NOMO-1 treated with dmso at 0.1 percent for 144 hours (cell line): Measurements from ENCODE around the gene SASH3.

Experiments
- DNase-seq: peaks from one replicate; lab custom pipeline; 2025; ENCODE audit not compliant: unreplicated experiment; lab: John Stamatoyannopoulos, UW

The SASH3 gene

DNA sequence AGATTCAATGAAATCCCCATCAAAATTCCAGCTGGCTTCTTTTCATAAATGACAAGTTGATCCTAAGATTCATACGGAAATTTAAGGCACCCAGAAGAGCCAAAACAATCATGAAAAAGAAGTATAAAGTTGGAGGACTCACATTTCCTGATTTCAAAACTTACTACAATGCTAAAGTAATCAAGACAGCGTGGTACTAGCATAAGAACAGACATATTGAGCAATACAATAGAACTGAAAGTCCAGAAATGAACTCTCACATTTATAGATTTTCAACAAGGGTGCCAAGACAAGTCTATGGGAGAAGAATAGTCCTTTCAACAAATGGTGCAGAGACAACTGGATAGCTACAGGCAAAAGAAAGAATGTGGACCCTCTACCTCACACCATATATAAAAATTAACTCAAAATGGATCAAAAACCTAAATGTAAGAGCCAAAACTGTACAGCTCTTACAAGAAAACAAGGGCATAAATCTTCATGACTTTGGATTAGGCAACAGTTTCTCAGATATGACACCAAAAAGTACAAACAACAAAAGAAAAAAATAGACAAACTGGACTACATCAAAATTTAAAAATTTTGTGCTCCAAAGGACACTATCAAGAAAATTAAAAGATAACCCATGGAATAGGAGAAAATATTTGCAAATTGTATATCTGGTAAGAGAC is 28.5 kb downstream of the SASH3 start:
- DNase-seq = no peak

DNA sequence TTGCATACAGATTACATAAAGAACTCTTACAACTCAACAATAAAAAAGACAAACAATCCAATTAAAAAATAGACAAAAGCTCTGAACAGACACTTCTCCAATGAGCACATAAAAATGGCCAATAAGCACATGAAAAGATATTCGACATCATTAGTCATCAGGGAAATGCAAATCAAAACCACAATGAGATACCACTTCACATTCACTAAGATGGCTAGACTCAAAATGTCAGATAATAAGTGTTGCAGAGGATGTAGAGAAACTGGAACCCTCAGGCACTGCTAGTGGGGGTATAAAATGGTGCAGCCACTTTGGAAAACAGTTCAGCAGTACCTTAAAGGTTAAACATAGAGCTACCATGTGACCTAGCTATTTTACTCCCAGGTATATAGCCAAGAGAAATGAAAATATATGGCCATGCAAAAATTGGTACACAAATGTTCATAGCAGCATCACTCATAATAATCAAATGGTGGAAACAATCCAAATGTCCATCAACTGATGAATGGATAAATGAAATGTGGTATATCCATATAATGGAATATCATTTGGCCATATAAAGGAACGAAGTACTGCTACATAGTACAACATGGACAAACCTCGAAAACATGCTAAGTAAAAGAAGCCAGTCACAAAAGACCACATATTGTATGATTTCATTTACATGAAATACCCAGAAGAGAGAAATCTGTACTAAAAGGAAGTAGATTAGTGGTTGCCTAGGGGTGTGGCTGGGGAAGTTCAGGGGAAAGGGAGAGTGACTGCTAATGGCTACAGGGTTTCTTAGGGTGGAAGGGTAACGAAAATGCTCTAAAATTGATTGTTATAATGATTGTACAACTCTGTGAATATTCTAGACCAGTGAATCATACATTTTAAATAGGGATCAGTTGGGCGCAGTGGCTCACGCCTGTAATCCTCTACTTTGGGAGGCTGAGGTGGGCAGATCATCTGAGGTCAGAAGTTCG is 29.4 kb downstream of the SASH3 start:
- DNase-seq = peak; percentile 65

GRCh38 chrX:129813662-129814368 is 34.1 kb downstream of the SASH3 start:
- no peak for DNase-seq

DNA sequence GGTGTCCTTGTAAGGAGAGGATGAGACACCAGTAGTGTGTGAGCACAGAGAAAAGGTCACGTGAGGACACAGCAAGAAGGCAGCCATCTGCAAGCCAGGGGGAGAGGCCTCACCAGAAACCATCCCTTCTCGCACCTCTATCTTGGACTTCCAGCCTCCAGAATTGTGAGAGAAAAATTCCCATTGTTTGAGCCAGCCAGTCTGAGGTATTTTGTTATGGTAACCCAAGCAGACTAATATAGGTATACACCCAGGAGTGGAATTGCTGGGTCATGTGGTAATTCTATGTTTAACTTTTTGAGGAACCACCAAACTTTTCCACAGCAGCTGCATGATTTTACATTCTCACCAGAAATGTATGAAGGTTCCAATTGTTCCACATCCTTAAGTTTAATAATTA is 38.4 kb downstream of the SASH3 start:
- DNase-seq = no peak

GRCh38 chrX:129823115-129823514 is 43.4 kb downstream of the SASH3 start:
- peak; percentile 24 for DNase-seq

DNA sequence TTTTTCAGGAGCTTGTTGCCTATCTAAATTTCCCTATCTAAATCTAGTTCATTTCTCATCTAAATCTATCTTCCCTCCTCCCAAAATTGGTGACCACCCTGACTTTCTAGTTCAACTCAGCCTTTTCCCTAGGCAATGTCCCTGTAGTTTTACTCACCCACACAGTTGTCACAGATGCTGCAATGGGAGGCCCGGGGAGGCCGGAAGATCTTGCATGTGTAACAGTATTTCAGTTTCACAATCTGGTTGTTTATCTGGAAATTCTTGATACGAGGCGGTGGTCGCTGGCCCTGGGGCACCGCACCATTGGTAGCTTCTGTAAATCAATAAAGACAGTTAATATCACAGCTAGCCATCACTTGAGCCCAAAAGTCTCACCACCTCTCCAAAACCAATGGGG is 43.8 kb downstream of the SASH3 start:
- no peak for DNase-seq

- no peak for DNase-seq
Observed at GRCh38 chrX:129824620-129825019, 44.9 kb downstream of the SASH3 start.

DNA sequence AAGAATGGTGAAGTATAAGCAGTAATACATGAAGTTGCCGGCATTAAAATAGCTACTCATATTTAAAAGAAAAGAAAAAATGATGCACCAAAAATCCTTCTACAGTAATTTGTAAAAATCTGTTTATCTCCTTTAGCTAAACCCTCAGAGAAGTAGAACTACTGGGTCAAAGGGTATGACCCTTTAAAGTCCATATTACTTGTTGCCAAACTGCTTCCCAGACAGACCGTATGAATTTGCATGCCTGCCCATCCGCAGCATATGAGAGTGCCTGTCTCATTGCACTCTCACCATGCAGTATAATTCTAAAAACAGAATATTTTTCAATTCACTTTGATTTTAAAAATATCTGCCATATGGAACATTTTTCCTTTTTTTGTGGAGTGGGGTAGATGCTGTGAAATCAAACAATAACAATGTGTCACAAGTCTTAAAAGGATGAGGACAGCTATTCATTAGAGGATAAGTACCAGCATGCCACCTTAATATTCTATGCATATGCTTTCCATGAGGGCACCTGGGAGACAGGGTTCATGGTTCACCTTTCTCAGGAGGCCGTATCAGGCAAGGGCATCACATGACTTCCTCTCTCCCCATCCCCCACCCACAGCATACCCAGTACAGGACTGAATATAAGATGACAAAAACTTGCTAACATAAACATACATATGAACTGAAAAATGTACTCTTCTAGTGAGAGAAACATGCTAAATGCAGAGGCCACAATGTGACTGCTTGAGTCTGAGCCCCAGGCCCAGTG is 46.2 kb downstream of the SASH3 start:
- no peak for DNase-seq

- DNase-seq = no peak
Observed at GRCh38 chrX:129830494-129830893, 50.7 kb downstream of the SASH3 start.

DNA sequence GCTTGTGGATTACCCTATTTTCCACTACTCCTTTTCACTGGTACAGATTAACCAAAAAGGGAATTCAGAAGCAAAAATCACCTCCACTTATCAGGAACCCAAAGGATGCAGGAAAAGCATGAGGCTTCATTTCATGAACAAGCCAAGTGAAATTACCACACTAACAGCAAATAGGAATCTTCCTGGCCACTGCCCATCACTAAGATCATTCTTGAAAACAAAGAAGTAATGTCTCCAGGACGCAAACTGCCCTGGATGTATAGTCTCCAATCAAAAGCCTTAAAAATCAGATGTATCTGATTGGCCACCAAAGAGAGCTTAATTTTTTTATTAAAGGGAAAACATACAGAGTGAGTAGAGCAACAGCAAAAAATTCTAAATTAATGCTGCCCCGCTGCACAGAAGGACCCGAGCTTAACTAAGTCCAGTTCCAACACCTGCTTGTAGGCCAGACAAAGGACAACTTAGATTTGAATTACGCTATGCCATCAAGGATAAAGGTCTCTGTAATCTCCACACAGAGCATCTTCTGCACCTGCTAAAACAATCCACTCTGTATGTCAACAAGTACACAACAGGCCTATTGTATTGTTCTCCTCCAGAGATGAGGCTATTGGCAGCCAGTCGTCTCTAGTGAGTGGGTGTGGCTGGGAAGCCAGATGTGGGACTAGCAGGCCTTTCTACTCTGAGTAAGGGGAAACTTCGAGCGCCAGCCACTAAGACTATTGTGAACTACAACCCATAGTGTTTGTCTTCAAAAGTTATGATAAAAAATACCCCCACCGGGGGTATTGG is 51.5 kb downstream of the SASH3 start:
- no peak for DNase-seq

DNA sequence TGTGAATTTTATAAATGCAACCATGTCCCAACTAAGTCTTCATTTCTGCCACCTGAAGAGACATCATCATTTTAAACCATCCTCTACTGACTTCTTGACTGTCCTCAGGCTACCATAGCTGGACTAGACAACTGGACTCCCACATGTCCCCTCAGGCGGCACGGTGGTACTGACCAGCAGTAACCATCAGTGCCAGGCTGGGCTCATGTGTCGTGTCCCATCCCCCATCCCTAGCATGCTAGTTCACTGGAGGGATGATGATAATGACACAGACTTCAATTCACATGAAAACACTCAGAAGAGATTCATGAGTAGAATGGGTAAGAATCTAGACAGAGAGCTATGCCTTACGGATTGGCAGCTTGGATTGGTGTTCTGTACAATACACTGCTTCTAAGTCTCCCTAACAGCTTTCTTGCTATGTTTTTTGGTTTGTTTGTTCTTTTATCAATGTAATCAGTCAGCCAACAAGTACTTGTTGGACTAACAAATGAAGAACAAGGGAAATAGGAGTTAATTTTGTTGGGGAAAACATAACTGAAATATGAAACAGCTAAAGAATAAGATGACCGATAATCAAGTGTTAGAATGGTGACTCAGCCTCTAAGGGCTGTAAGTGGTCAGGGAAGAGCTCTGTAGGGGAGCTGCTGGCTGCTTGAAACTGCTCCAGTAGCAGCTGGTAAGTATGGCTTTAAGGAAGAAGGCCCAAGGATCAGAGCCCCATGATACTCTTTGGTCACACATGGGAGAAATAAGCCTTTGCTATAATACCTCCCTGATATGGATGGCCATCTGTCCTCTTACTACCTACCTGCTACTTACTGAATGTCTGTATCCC is 53.6 kb downstream of the SASH3 start:
- DNase-seq = no peak

DNA sequence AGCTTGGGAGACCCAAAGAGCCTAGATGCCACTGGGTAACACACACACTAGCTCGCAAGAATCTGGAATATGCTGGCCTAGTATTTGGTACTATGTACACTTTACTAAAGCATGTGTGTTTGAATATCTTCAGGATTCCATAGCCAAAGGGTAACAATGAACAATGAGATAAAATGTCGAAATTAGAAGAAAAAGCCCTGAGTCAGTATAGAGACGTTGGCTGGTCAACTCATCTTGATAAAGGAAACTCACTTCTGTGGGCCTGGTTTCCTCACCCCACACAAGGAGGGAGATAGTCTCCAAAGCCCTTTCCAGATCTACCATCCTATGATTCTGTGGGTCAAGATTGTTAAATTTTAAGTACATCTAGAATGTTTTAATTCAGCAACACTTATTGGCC is 57.1 kb downstream of the SASH3 start:
- DNase-seq = no peak

GRCh38 chrX:129840344-129840743 is 60.6 kb downstream of the SASH3 start:
- no peak for DNase-seq

DNA sequence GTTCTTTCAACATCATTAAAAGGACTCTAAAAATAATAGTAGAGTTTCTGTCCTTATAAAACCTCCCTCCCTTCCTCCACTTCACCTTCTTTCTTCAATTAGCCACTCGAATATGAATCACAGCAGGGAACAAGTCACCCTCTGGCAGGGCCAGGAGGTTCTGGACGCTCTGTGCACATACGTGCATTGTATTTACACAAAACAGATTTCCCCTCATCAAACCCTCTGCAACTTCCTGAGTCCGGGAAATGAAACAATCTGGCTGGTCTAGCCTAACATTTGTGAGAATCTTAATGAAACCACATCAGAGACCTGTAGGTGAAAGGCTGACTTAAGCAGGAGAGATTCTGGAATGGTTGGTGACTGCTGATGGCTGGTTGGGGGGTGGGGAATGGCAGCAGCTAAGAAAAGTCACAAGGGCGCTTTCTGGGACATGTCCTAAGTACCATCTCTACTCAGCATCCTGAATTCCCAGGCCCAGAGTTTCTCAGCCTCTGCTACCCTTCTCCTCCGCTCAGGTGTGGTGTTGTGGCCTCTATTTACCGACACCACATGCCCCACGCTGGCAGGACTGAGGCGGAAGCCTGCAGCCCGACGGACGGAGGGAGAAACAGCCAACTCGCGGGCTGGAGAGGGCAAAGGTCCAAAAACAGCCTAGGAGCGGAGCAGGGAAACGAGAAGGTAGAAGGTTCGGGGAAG is 62.9 kb downstream of the SASH3 start:
- DNase-seq = no peak

- no peak for DNase-seq
Observed at GRCh38 chrX:129843209-129843458, 63.4 kb downstream of the SASH3 start.

DNA sequence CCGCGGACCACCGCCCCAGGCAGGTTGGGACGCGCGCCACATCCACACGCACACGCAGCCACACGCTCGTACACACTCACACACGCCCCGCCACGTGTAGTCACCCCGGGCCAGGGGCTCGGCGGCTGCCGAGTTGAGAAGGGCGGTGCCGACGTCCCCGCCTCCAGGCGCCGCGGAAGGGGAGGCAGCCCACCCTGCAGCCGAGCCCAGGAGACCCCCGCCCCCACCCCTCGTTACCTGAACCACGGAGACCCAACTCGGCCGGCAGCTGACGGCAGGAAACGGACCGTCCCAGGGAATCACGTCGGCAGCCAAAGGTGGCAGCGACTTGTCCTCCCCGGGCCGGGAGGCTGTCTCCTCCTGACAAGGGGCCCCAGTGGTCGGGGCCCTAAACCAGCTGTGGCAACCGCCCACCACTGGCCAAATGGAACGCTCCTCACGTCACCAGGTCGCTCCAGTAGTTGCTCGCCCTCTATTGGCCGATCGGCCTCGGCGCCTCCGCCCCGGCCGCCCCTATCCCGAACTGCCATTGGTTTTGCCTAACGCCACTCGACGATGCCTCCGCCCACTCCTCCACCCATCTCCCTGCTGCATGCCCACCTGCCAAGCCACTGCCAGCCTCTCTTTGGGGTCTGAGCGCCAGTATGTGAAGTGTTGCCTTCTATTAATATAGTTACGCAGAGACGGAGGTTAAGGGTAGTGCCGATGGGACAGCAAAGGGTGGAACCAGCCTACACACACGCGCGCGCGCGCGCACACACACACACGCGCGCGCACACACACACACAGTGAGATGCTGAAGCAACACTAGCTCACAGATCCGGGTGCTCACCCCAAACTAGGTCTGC is 63.9 kb downstream of the SASH3 start, which contains the start of gene ZDHHC9:
Gene ZDHHC9, minus strand, starts transcription at position 428 of the 848 bp plus-strand sequence. CDS start 1,941 bp downstream, outside the sequence.
- DNase-seq = peak; percentile 70
